Loucy (cell line): ENCODE results near the gene CCDC12.

Source experiments
- H2AFZ ChIP-seq: fragments of 200-600 bp; sonication (generic); 2 replicates; pipeline ENCODE4 v1.6.0; 2016; ENCODE audit warnings: antibody characterized with exemption, mild to moderate bottlenecking, low read length, moderate library complexity
- H3F3A ChIP-seq: fragments of 200-600 bp; 2 replicates; pipeline ENCODE4 v1.6.0; 2016; ENCODE audit warnings: antibody characterized with exemption, low read depth, mild to moderate bottlenecking
- H3K27me3 ChIP-seq: fragments of 200-600 bp; sonication (generic); 2 replicates; pipeline ENCODE4 v1.6.1; 2014; ENCODE audit warnings: low read length, mild to moderate bottlenecking; ENCODE audit not compliant: insufficient read depth, poor library complexity, severe bottlenecking
- H3K36me3 ChIP-seq: fragments of 200-600 bp; sonication (generic); 2 replicates; pipeline ENCODE4 v1.6.1; 2016; ENCODE audit warnings: low read length; ENCODE audit not compliant: insufficient read depth
- H3K4me1 ChIP-seq: fragments of 200-600 bp; sonication (generic); 2 replicates; pipeline ENCODE4 v1.5.1; 2014; ENCODE audit warnings: low read length, mild to moderate bottlenecking; ENCODE audit not compliant: insufficient read depth, poor library complexity, severe bottlenecking
- H3K4me2 ChIP-seq: fragments of 200-600 bp; sonication (generic); 2 replicates; pipeline ENCODE4 v1.6.0; 2014; ENCODE audit warnings: antibody characterized with exemption, low read length, low read depth, mild to moderate bottlenecking; ENCODE audit not compliant: poor library complexity, severe bottlenecking
- H3K4me3 ChIP-seq: fragments of 200-600 bp; sonication (generic); 2 replicates; pipeline ENCODE4 v1.5.1; 2014; ENCODE audit warnings: low read length, mild to moderate bottlenecking, mixed read lengths; ENCODE audit not compliant: poor library complexity, severe bottlenecking
- H3K79me2 ChIP-seq: fragments of 200-600 bp; sonication (generic); 2 replicates; pipeline ENCODE4 v1.6.1; 2014; ENCODE audit warnings: low read length; ENCODE audit not compliant: insufficient read depth
- H3K9ac ChIP-seq: fragments of 200-600 bp; sonication (generic); 2 replicates; pipeline ENCODE4 v1.6.0; 2014; ENCODE audit warnings: mild to moderate bottlenecking, low read depth, low read length, moderate library complexity; ENCODE audit not compliant: poor library complexity, severe bottlenecking
- H3K9me2 ChIP-seq: fragments of 200-600 bp; sonication (generic); replicated peaks from 2 replicates; pipeline ENCODE4 v1.6.1; 2016; ENCODE audit warnings: low read depth, low read length, mixed read lengths
- H3K9me3 ChIP-seq: fragments of 200-600 bp; sonication (generic); 2 replicates; pipeline ENCODE4 v1.6.1; 2014; ENCODE audit warnings: mild to moderate bottlenecking, antibody characterized with exemption, low read length, low read depth; ENCODE audit not compliant: insufficient read depth
- H4K20me1 ChIP-seq: fragments of 200-600 bp; sonication (generic); 2 replicates; pipeline ENCODE4 v1.6.0; 2014; ENCODE audit warnings: antibody characterized with exemption, low read length, mild to moderate bottlenecking; ENCODE audit not compliant: insufficient read depth, poor library complexity, severe bottlenecking
- EZH2phosphoT487 ChIP-seq: fragments of 200-600 bp; IDR thresholded peaks from 2 replicates; pipeline ENCODE4 v1.6.1; 2018; ENCODE audit warnings: antibody characterized with exemption, mild to moderate bottlenecking, moderate library complexity, borderline replicate concordance
- TF ChIP-seq, protein P1 (sequence below): fragments of 200-600 bp; sonication (generic); conservative IDR thresholded peaks from 2 replicates; pipeline ENCODE4 v1.5.1; 2014; ENCODE audit warnings: mild to moderate bottlenecking, antibody characterized with exemption, low read length

The CCDC12 gene

DNA sequence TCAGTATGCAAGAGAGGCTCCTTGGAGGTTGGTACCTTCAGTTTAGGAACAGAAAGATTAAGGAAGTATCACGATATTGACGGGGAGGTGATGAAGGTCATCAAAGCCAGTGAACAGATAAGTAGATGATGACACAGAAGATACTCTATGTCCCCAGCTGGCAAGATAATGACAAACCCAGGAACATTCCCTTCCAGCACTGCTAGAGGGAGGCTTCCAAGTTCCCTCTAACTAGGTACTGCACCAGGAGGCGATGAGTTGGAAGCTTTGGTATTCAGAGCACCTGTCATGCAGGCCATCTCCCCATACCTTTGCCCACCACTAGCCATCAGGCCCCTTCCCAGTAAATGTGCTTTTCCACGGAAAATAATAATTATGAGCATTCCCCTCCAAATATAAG is 43.8 kb upstream of the CCDC12 start:
- no peaks in the 10 kb centered on the region for H3K9me3 ChIP-seq
- peaks cover 26% of the 10 kb centered on the region for H3K36me3 ChIP-seq
- no peaks in the 10 kb centered on the region for H4K20me1 ChIP-seq
- TF ChIP-seq EZH2phosphoT487: no peak
- TF ChIP-seq, protein P1, sequence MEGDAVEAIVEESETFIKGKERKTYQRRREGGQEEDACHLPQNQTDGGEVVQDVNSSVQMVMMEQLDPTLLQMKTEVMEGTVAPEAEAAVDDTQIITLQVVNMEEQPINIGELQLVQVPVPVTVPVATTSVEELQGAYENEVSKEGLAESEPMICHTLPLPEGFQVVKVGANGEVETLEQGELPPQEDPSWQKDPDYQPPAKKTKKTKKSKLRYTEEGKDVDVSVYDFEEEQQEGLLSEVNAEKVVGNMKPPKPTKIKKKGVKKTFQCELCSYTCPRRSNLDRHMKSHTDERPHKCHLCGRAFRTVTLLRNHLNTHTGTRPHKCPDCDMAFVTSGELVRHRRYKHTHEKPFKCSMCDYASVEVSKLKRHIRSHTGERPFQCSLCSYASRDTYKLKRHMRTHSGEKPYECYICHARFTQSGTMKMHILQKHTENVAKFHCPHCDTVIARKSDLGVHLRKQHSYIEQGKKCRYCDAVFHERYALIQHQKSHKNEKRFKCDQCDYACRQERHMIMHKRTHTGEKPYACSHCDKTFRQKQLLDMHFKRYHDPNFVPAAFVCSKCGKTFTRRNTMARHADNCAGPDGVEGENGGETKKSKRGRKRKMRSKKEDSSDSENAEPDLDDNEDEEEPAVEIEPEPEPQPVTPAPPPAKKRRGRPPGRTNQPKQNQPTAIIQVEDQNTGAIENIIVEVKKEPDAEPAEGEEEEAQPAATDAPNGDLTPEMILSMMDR: no peak
- no peak overlapping the region for H3K9ac ChIP-seq
- H3K9me2 ChIP-seq: no peaks in the 10 kb centered on the region
- no peak overlapping the region for H3K4me3 ChIP-seq
- no peak overlapping the region for H3K4me2 ChIP-seq
- peaks cover 39% of the 10 kb centered on the region for H3F3A ChIP-seq
- H3K27me3 ChIP-seq: no peaks in the 10 kb centered on the region
- peaks cover 64% of the 10 kb centered on the region for H3K79me2 ChIP-seq
- peaks cover 79% of the 10 kb centered on the region for H3K4me1 ChIP-seq
- no peak overlapping the region for H2AFZ ChIP-seq

DNA sequence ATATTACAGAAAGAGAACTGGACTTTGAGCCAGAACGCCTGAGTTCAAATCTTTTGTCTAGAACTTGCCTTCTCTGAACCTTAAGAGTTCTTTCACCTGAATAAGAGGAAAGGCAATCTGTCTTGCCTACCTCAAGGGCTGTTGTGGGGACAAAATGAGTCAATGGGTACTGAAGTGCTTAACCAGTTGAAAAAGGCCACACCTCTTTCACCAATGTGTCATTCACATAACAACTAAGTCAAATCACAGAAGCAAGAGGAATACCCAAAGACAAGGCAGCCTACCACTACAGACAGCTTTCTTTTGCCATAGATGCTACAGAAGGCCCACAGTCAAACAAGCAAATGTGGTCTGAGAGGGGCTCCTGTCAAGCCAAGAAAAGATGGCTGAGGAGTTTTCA is 42.7 kb upstream of the CCDC12 start:
- Histone ChIP-seq H3K79me2 (peaks cover 53% of the 10 kb centered on the region), H3K4me2 (peak overlapping the region; percentile 92), H3K4me1 (peaks cover 83% of the 10 kb centered on the region)

DNA sequence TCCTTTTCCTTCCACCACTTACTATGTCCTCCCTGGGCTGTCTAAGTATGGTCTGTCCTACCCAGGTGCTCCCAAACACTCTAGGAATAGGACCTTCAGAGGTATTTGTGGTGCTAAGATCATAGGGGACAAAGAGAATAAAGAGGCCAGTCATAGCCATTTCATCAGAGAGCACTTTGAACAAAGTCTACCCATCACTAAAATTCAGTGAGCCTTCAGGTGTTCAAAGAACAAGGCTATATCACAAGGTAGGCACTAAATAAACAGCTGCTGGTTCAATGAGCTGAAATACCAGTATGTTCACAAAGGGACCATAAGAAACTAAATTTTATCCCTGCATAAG is 41.7 kb upstream of the CCDC12 start:
- H3K79me2 ChIP-seq: peaks cover 51% of the 10 kb centered on the region
- peaks cover 40% of the 10 kb centered on the region for H3F3A ChIP-seq
- H3K4me1 ChIP-seq: peaks cover 93% of the 10 kb centered on the region
- peak overlapping the region; percentile 92 for H3K4me2 ChIP-seq
- H3K36me3 ChIP-seq: peaks cover 34% of the 10 kb centered on the region
- no peaks in the 10 kb centered on the region for H3K27me3 ChIP-seq
- no peaks in the 10 kb centered on the region for H3K9me3 ChIP-seq
- H3K9me2 ChIP-seq: no peaks in the 10 kb centered on the region
- H3K4me3 ChIP-seq: peak overlapping the region; percentile 72
- H4K20me1 ChIP-seq: no peaks in the 10 kb centered on the region
- peak overlapping the region; percentile 83 for H3K9ac ChIP-seq
- no peak overlapping the region for H2AFZ ChIP-seq
- TF ChIP-seq, protein P1: no peak
- TF ChIP-seq EZH2phosphoT487: no peak

More for the DNA sequence above, 42.7 kb upstream of the CCDC12 start:
- TF ChIP-seq EZH2phosphoT487: no peak
- TF ChIP-seq, protein P1: no peak
- Histone ChIP-seq H3F3A (peaks cover 40% of the 10 kb centered on the region), H3K27me3 (no peaks in the 10 kb centered on the region), H3K9me2 (no peaks in the 10 kb centered on the region), H3K36me3 (peaks cover 26% of the 10 kb centered on the region), H3K9ac (peak overlapping the region; percentile 83), H3K9me3 (no peaks in the 10 kb centered on the region), H4K20me1 (no peaks in the 10 kb centered on the region), H2AFZ (no peak overlapping the region), H3K4me3 (peak overlapping the region; percentile 72)
